DMS153 (cell line): ENCODE results near the gene CDK5.
A peak's percentile ranks its signal among the peaks of the same experiment; 100 is the strongest.
"Not testable (repeated sequence)": the region's sequence is repeated elsewhere in the genome, so short reads cannot be mapped to it uniquely, and the experiment has no call there.

Experiments used
- DNase-seq: peaks from one replicate; lab custom pipeline; 2025; lab: John Stamatoyannopoulos, UW

Gene CDK5

GRCh38 chr7:151033864-151034249 is 23.8 kb downstream of the CDK5 start:
- no peak for DNase-seq

GRCh38 chr7:151032936-151033863 is 24.5 kb downstream of the CDK5 start:
- no peak for DNase-seq

GRCh38 chr7:151031011-151031410 is 26.7 kb downstream of the CDK5 start:
- DNase-seq, result no peak

GRCh38 chr7:151028948-151029501 is 28.7 kb downstream of the CDK5 start:
- DNase-seq, result no peak

- peak; percentile 98 for DNase-seq
Measured at GRCh38 chr7:151028131-151028947, 29.4 kb downstream of the CDK5 start, which contains the start of gene ABCB8. Gene ABCB8, plus strand, starts transcription at chr7:151028450. Its CDS starts 66 bp downstream, at chr7:151028516.

- not testable (repeated sequence) for DNase-seq
Measured at GRCh38 chr7:151027728-151028130, 30.0 kb downstream of the CDK5 start.

- not testable (repeated sequence) for DNase-seq
Measured at GRCh38 chr7:151026771-151027727, 30.6 kb downstream of the CDK5 start.

GRCh38 chr7:151025924-151026671 is 31.6 kb downstream of the CDK5 start:
- DNase-seq, result no peak

GRCh38 chr7:151024435-151025056 is 33.2 kb downstream of the CDK5 start, which contains the start of gene ATG9B:
Gene ATG9B, minus strand, starts transcription at chr7:151024494. Its CDS starts 71 bp downstream, at chr7:151024423.
- no peak for DNase-seq

GRCh38 chr7:151023232-151023631 is 34.5 kb downstream of the CDK5 start:
- DNase-seq, result no peak

- DNase-seq, result no peak
Measured at GRCh38 chr7:151020231-151020630, 37.5 kb downstream of the CDK5 start.

GRCh38 chr7:151019130-151019447 is 38.6 kb downstream of the CDK5 start:
- no peak for DNase-seq

- DNase-seq, result peak; percentile 28
Measured at GRCh38 chr7:151018421-151019129, 39.1 kb downstream of the CDK5 start.

- peak; percentile 46 for DNase-seq
Measured at GRCh38 chr7:151017953-151018420, 39.7 kb downstream of the CDK5 start.

- no peak for DNase-seq
Measured at GRCh38 chr7:151017370-151017952, 40.2 kb downstream of the CDK5 start.

- DNase-seq, result no peak
Measured at GRCh38 chr7:151016942-151017341, 40.8 kb downstream of the CDK5 start.

GRCh38 chr7:151016505-151016904 is 41.2 kb downstream of the CDK5 start:
- no peak for DNase-seq

GRCh38 chr7:151015967-151016366 is 41.7 kb downstream of the CDK5 start:
- DNase-seq, result no peak

GRCh38 chr7:151014950-151015349 is 42.7 kb downstream of the CDK5 start:
- no peak for DNase-seq
